ENCODE results near the gene DTD1. TPM values are rescaled to one million over a fixed set of nuclear protein-coding genes. Genes with fewer than 3 reads are reported as not detected.

Gene DTD1
- total RNA-seq, 1 donor from 2014 or later = 214 TPM

GRCh38 chr20:18738888-18739287 is 151.0 kb downstream of the DTD1 start:
- no peaks in the 10 kb centered on the region for H3K36me3 ChIP-seq (ENCODE audit: control insufficient read depth, insufficient read depth, low read length)
- DNase-seq (ENCODE audit: low read depth) = no peak
- no peak overlapping the region for H3K4me3 ChIP-seq (ENCODE audit: low read depth, low read length)
- TF ChIP-seq CTCF (IDR thresholded peaks at IDR 0.05; ENCODE audit: insufficient read depth, low read length, poor library complexity, severe bottlenecking) = no peak
- no peaks in the 10 kb centered on the region for H3K27me3 ChIP-seq (ENCODE audit: control insufficient read depth, insufficient read depth, low read length)

GRCh38 chr20:18739751-18740166 is 151.9 kb downstream of the DTD1 start:
- H3K4me3 ChIP-seq (ENCODE audit: low read depth, low read length) = no peak overlapping the region
- TF ChIP-seq CTCF (IDR thresholded peaks at IDR 0.05; ENCODE audit: insufficient read depth, low read length, poor library complexity, severe bottlenecking) = no peak
- peak; percentile 2 for DNase-seq (ENCODE audit: low read depth)
- no peaks in the 10 kb centered on the region for H3K27me3 ChIP-seq (ENCODE audit: control insufficient read depth, insufficient read depth, low read length)
- H3K36me3 ChIP-seq (ENCODE audit: control insufficient read depth, insufficient read depth, low read length) = no peaks in the 10 kb centered on the region

- no peak for TF ChIP-seq CTCF (IDR thresholded peaks at IDR 0.05; ENCODE audit: insufficient read depth, low read length, poor library complexity, severe bottlenecking)
- H3K27me3 ChIP-seq (ENCODE audit: control insufficient read depth, insufficient read depth, low read length) = no peaks in the 10 kb centered on the region
- no peaks in the 10 kb centered on the region for H3K36me3 ChIP-seq (ENCODE audit: control insufficient read depth, insufficient read depth, low read length)
- DNase-seq (ENCODE audit: low read depth) = no peak
- no peak overlapping the region for H3K4me3 ChIP-seq (ENCODE audit: low read depth, low read length)
Measured at GRCh38 chr20:18740726-18741125, 152.9 kb downstream of the DTD1 start.

GRCh38 chr20:18742841-18743240 is 155.0 kb downstream of the DTD1 start:
- no peaks in the 10 kb centered on the region for H3K36me3 ChIP-seq (ENCODE audit: control insufficient read depth, insufficient read depth, low read length)
- H3K27me3 ChIP-seq (ENCODE audit: control insufficient read depth, insufficient read depth, low read length) = no peaks in the 10 kb centered on the region
- TF ChIP-seq CTCF (IDR thresholded peaks at IDR 0.05; ENCODE audit: insufficient read depth, low read length, poor library complexity, severe bottlenecking) = no peak
- H3K4me3 ChIP-seq (ENCODE audit: low read depth, low read length) = no peak overlapping the region
- DNase-seq (ENCODE audit: low read depth) = no peak

- peak; percentile 4 for DNase-seq (ENCODE audit: low read depth)
- no peaks in the 10 kb centered on the region for H3K36me3 ChIP-seq (ENCODE audit: control insufficient read depth, insufficient read depth, low read length)
- H3K27me3 ChIP-seq (ENCODE audit: control insufficient read depth, insufficient read depth, low read length) = no peaks in the 10 kb centered on the region
- TF ChIP-seq CTCF (IDR thresholded peaks at IDR 0.05; ENCODE audit: insufficient read depth, low read length, poor library complexity, severe bottlenecking) = no peak
- H3K4me3 ChIP-seq (ENCODE audit: low read depth, low read length) = no peak overlapping the region
Measured at GRCh38 chr20:18743665-18744440, 156.0 kb downstream of the DTD1 start.

GRCh38 chr20:18747090-18747489 is 159.2 kb downstream of the DTD1 start:
- H3K4me3 ChIP-seq (ENCODE audit: low read depth, low read length) = no peak overlapping the region
- H3K36me3 ChIP-seq (ENCODE audit: control insufficient read depth, insufficient read depth, low read length) = no peaks in the 10 kb centered on the region
- DNase-seq (ENCODE audit: low read depth) = no peak
- no peaks in the 10 kb centered on the region for H3K27me3 ChIP-seq (ENCODE audit: control insufficient read depth, insufficient read depth, low read length)
- TF ChIP-seq CTCF (IDR thresholded peaks at IDR 0.05; ENCODE audit: insufficient read depth, low read length, poor library complexity, severe bottlenecking) = no peak

Measured in kidney epithelial cell (primary cell).